Upper lobe of left lung (tissue), 6 donors: ENCODE data around the gene GBE1. TPM values are rescaled to one million over a fixed set of nuclear protein-coding genes. Genes with fewer than 3 reads are reported as not detected.

Source experiments
- ATAC-seq, 2 donors: fragments of 200-7000 bp; cut with Tn5 transposase; one replicate each; pipeline ENCODE4 v1.9.1; 2022; ENCODE audit warnings: mild to moderate bottlenecking in 2 of 2, moderate library complexity in 2 of 2; ENCODE audit not compliant: low FRiP score in 2 of 2
- DNase-seq, 2 donors: peaks; one replicate each; pipeline ENCODE4 v3.0.0-alpha.2; 2019 to 2020
- H3K27ac ChIP-seq, 4 donors: fragments of 200-600 bp; sonication (generic); one replicate each; pipeline ENCODE4 v1.5.1; 2016 to 2019
- H3K27me3 ChIP-seq, 4 donors: fragments of 200-600 bp; sonication (generic); one replicate each; pipeline ENCODE4 v1.5.1; 2017 to 2019
- H3K36me3 ChIP-seq, 4 donors: fragments of 200-600 bp; sonication (generic); one replicate each; pipeline ENCODE4 v1.5.1; 2016 to 2019
- H3K4me1 ChIP-seq, 4 donors: fragments of 200-600 bp; sonication (generic); one replicate each; pipeline ENCODE4 v1.5.1; 2018 to 2019
- H3K4me3 ChIP-seq, 4 donors: fragments of 200-600 bp; sonication (generic); one replicate each; pipeline ENCODE4 v1.5.1; 2017 to 2019; ENCODE audit warnings: mild to moderate bottlenecking in 2 of 4, moderate library complexity in 1 of 4
- H3K9me3 ChIP-seq, 4 donors: fragments of 200-600 bp; sonication (generic); one replicate each; pipeline ENCODE4 v1.5.1; 2018 to 2019
- CTCF ChIP-seq, 6 experiments: fragments of 450-650 bp in 4 of 6; fragments of 200-600 bp in 2 of 6; sonication (generic) in 2 of 6; IDR thresholded peaks; one replicate each; pipeline ENCODE4 v1.5.1; 2016 to 2019; ENCODE audit warnings: antibody characterized with exemption in 6 of 6
- EP300 ChIP-seq, 4 donors: sonication (generic); formaldehyde crosslinking; IDR thresholded peaks; one replicate each; pipeline ENCODE4 v1.5.1; 2017; ENCODE audit warnings: antibody characterized with exemption in 4 of 4, control low read depth in 2 of 4
- POLR2A ChIP-seq, 4 donors: fragments of 450-650 bp; IDR thresholded peaks; one replicate each; pipeline ENCODE4 v1.5.1; 2016 to 2017; ENCODE audit warnings: antibody characterized with exemption in 4 of 4, mild to moderate bottlenecking in 2 of 4
- POLR2AphosphoS5 ChIP-seq, 2 donors: sonication (generic); formaldehyde crosslinking; IDR thresholded peaks; one replicate each; pipeline ENCODE4 v1.5.1; 2017; ENCODE audit warnings: antibody characterized with exemption in 2 of 2
- WGBS, 2 donors: methylation state at CpG; one replicate each; pipeline ENCODE4 v1.1.5; 2017 to 2018; 5-methylcytosine and 5-hydroxymethylcytosine counted together
- total RNA-seq, 6 donors: library from RNA; depleted of rRNA in 4 of 6; stranded (reverse); fragments of >200 nt in 4 of 6; gene quantifications; one replicate each; pipeline versions ENCODE4 v1.1.0 to v1.2.1, GENCODE V29; 2016 to 2021
- donor health status: DM: no; HTN: no; CAD: no; lungs with moderate emphysema.
- donor health status: DM: no; HTN: yes; CAD: no; lungs with severe emphysema.

Gene GBE1
- total RNA-seq, 6 donors from 2014 or later = 19.9 to 40.9 (median 27.5) TPM

GRCh38 chr3:81544385-81544784 is 217.1 kb downstream of the GBE1 start:
- Histone ChIP-seq H3K27ac (no peak overlapping the region), H3K4me1 (no peaks in the 10 kb centered on the region), H3K36me3 (no peaks in the 10 kb centered on the region), H3K9me3 (no peaks in the 10 kb centered on the region), H3K4me3 (no peak overlapping the region), H3K27me3 (no peaks in the 10 kb centered on the region)
- ATAC-seq (no peak), DNase-seq (no peak)
- TF ChIP-seq POLR2AphosphoS5 (IDR thresholded peaks at IDR 0.05) (no peak), CTCF (IDR thresholded peaks at IDR 0.05) (no peak), EP300 (IDR thresholded peaks at IDR 0.05) (no peak), POLR2A (IDR thresholded peaks at IDR 0.05) (no peak)
- WGBS, 2 donors = 87% methylated on average over 4 of the region's 4 CpGs

GRCh38 chr3:81540787-81541186 is 220.7 kb downstream of the GBE1 start:
- no peak for ATAC-seq
- no peak overlapping the region for H3K4me3 ChIP-seq
- no peaks in the 10 kb centered on the region for H3K4me1 ChIP-seq
- TF ChIP-seq POLR2AphosphoS5 (IDR thresholded peaks at IDR 0.05) (no peak), CTCF (IDR thresholded peaks at IDR 0.05) (no peak), EP300 (IDR thresholded peaks at IDR 0.05) (no peak), POLR2A (IDR thresholded peaks at IDR 0.05) (no peak)
- no peaks in the 10 kb centered on the region for H3K9me3 ChIP-seq
- no peak for DNase-seq
- no peaks in the 10 kb centered on the region for H3K27me3 ChIP-seq
- no peak overlapping the region for H3K27ac ChIP-seq
- WGBS, 2 donors = 88 to 100% methylated on average over 1 of the region's 1 CpG
- H3K36me3 ChIP-seq = peaks cover 0 to 11% (median under 1%) of the 10 kb centered on the region in 4 donors

GRCh38 chr3:81531846-81532245 is 229.6 kb downstream of the GBE1 start:
- TF ChIP-seq CTCF (IDR thresholded peaks at IDR 0.05) (no peak), POLR2AphosphoS5 (IDR thresholded peaks at IDR 0.05) (no peak), EP300 (IDR thresholded peaks at IDR 0.05) (no peak), POLR2A (IDR thresholded peaks at IDR 0.05) (no peak)
- ATAC-seq = no peak
- 50 to 80% methylated on average over 1 of the region's 1 CpG for WGBS, 2 donors
- Histone ChIP-seq H3K9me3 (no peaks in the 10 kb centered on the region), H3K27me3 (no peaks in the 10 kb centered on the region), H3K4me3 (no peak overlapping the region), H3K36me3 (peaks cover 0 to 55% (median 9%) of the 10 kb centered on the region in 4 donors), H3K4me1 (no peaks in the 10 kb centered on the region), H3K27ac (no peak overlapping the region)
- no peak for DNase-seq

GRCh38 chr3:81531263-81531662 is 230.2 kb downstream of the GBE1 start:
- H3K9me3 ChIP-seq = no peaks in the 10 kb centered on the region
- DNase-seq (no peak), ATAC-seq (no peak)
- no peak overlapping the region for H3K4me3 ChIP-seq
- no peak overlapping the region for H3K27ac ChIP-seq
- no peaks in the 10 kb centered on the region for H3K4me1 ChIP-seq
- no peaks in the 10 kb centered on the region for H3K27me3 ChIP-seq
- peaks cover 0 to 49% (median 9%) of the 10 kb centered on the region in 4 donors for H3K36me3 ChIP-seq
- WGBS, 2 donors = 82 to 89% methylated on average over 2 of the region's 2 CpGs
- TF ChIP-seq POLR2AphosphoS5 (IDR thresholded peaks at IDR 0.05) (no peak), EP300 (IDR thresholded peaks at IDR 0.05) (no peak), POLR2A (IDR thresholded peaks at IDR 0.05) (no peak), CTCF (IDR thresholded peaks at IDR 0.05) (no peak)

GRCh38 chr3:81530180-81530939 is 231.1 kb downstream of the GBE1 start:
- DNase-seq (no peak), ATAC-seq (no peak)
- no peaks in the 10 kb centered on the region for H3K9me3 ChIP-seq
- WGBS, 2 donors = 68 to 81% methylated on average over 4 of the region's 4 CpGs
- H3K4me1 ChIP-seq = no peaks in the 10 kb centered on the region
- H3K27me3 ChIP-seq = no peaks in the 10 kb centered on the region
- H3K4me3 ChIP-seq = no peak overlapping the region
- H3K36me3 ChIP-seq = peaks cover 0 to 45% (median 7%) of the 10 kb centered on the region in 4 donors
- TF ChIP-seq EP300 (IDR thresholded peaks at IDR 0.05) (no peak), CTCF (IDR thresholded peaks at IDR 0.05) (no peak), POLR2AphosphoS5 (IDR thresholded peaks at IDR 0.05) (no peak), POLR2A (IDR thresholded peaks at IDR 0.05) (no peak)
- no peak overlapping the region for H3K27ac ChIP-seq
